OCI-LY7 (cell line): Measurements from ENCODE around the gene LRIG1.

ENCODE experiments used
- EZH2phosphoT487 ChIP-seq: fragments of 200-600 bp; sonication (generic); IDR thresholded peaks from 2 replicates; pipeline ENCODE4 v1.6.1; 2018; ENCODE audit warnings: low read depth, borderline replicate concordance, mild to moderate bottlenecking, mixed run types, antibody characterized with exemption, low read length, moderate library complexity, mixed read lengths
- TF ChIP-seq, protein P1 (sequence below): fragments of 200-600 bp; sonication (generic); conservative IDR thresholded peaks from 2 replicates; pipeline ENCODE4 v1.5.1; 2014; ENCODE audit warnings: mild to moderate bottlenecking, antibody characterized with exemption, low read length, moderate library complexity, mixed read lengths

DNA sequence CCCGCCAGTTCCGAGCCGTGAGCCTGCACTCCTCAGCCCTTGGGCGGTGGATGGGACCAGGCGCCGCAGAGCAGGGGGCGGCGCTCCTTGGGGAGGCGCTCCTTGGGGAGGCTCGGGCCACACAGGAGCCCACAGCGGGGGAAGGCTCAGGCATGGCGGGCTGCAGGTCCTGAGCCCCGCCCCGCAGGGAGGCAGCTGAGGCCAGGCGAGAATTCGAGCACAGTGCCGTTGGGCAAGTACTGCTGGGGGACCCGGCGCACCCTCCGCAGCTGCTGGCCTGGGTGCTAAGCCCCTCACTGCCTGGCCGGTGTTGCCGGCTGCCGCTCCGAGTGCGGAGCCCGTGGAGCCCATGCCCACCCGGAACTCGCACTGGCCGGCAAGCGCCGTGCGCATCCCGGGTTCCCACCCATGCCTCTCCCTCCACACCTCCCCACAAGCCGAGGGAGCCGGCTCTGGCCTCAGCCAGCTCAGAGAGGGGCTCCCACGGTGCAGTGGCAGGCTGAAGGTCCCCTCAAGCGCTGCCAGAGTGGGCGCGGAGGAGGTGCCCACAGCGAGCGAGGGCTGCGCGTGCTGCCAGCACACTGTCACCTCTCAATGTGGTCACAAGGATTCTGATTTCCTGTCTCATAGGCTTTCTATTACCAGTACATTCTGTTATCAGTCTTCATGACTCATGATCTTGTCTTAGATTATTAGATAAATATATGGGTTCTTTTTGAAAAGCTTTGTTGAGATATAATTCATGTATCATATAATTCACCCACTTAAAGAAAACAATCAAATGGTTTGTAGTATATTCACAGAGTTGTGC lies 44.0 kb upstream of the LRIG1 start:
- TF ChIP-seq, protein P1, sequence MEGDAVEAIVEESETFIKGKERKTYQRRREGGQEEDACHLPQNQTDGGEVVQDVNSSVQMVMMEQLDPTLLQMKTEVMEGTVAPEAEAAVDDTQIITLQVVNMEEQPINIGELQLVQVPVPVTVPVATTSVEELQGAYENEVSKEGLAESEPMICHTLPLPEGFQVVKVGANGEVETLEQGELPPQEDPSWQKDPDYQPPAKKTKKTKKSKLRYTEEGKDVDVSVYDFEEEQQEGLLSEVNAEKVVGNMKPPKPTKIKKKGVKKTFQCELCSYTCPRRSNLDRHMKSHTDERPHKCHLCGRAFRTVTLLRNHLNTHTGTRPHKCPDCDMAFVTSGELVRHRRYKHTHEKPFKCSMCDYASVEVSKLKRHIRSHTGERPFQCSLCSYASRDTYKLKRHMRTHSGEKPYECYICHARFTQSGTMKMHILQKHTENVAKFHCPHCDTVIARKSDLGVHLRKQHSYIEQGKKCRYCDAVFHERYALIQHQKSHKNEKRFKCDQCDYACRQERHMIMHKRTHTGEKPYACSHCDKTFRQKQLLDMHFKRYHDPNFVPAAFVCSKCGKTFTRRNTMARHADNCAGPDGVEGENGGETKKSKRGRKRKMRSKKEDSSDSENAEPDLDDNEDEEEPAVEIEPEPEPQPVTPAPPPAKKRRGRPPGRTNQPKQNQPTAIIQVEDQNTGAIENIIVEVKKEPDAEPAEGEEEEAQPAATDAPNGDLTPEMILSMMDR = no peak
- TF ChIP-seq EZH2phosphoT487 = no peak
